NCI-H446 treated with DMSO at 0.1 percent for 48 hours (cell line): ENCODE results near the gene GPN3.
A peak's percentile ranks its signal among the peaks of the same experiment; 100 is the strongest.
"Not testable (repeated sequence)": the region's sequence is repeated elsewhere in the genome, so short reads cannot be mapped to it uniquely, and the experiment has no call there.

Source experiments
- DNase-seq: peaks from one replicate; lab custom pipeline; 2025; lab: John Stamatoyannopoulos, UW

The GPN3 gene

GRCh38 chr12:110444455-110444854 is 23.6 kb downstream of the GPN3 start:
- DNase-seq: no peak

- DNase-seq: no peak
Observed at GRCh38 chr12:110436231-110436630, 31.8 kb downstream of the GPN3 start.

- no peak for DNase-seq
Observed at GRCh38 chr12:110431957-110432587, 36.0 kb downstream of the GPN3 start.

GRCh38 chr12:110429676-110430075 is 38.4 kb downstream of the GPN3 start:
- DNase-seq: not testable (repeated sequence)

- no peak for DNase-seq
Observed at GRCh38 chr12:110426406-110426805, 41.7 kb downstream of the GPN3 start.

GRCh38 chr12:110424237-110424636 is 43.8 kb downstream of the GPN3 start:
- no peak for DNase-seq

GRCh38 chr12:110421701-110422100 is 46.4 kb downstream of the GPN3 start:
- no peak for DNase-seq

- no peak for DNase-seq
Observed at GRCh38 chr12:110421159-110421661, 46.8 kb downstream of the GPN3 start.

- DNase-seq: not testable (repeated sequence)
Observed at GRCh38 chr12:110420644-110421043, 47.4 kb downstream of the GPN3 start.

- not testable (repeated sequence) for DNase-seq
Observed at GRCh38 chr12:110417113-110417512, 50.9 kb downstream of the GPN3 start.

GRCh38 chr12:110410086-110410485 is 58.0 kb downstream of the GPN3 start:
- not testable (repeated sequence) for DNase-seq

- DNase-seq: not testable (repeated sequence)
Observed at GRCh38 chr12:110405126-110405662, 62.9 kb downstream of the GPN3 start.

GRCh38 chr12:110403976-110404682 is 63.9 kb downstream of the GPN3 start:
- DNase-seq: peak; percentile 29

- DNase-seq: peak; percentile 71
Observed at GRCh38 chr12:110403146-110403975, 64.7 kb downstream of the GPN3 start, which contains the start of gene ANAPC7. ANAPC7 (minus strand) TSS chr12:110403708; CDS start chr12:110403627, 81 bp downstream.
